ENCODE measurements around the gene KATNB1. TPM values are rescaled to one million over a fixed set of nuclear protein-coding genes. Genes with fewer than 3 reads are reported as not detected.
"Not testable (repeated sequence)": the region's sequence is repeated elsewhere in the genome, so short reads cannot be mapped to it uniquely, and the experiment has no call there.

KATNB1 gene
- total and polyA plus RNA-seq, 9 donors = 32.7 to 63.2 (median 43.1) TPM

- H3K27ac ChIP-seq (ENCODE audit: low read length) = no peak overlapping the region
- no peaks in the 10 kb centered on the region for H3K27me3 ChIP-seq (ENCODE audit: control insufficient read depth, insufficient read depth, low read length)
- no peaks in the 10 kb centered on the region for H3K9me3 ChIP-seq (replicated peaks; ENCODE audit: control insufficient read depth, low read depth, low read length)
- WGBS (ENCODE audit: insufficient coverage) = 94% methylated on average over 18 of the region's 22 CpGs
- H3K36me3 ChIP-seq (ENCODE audit: control insufficient read depth, insufficient read depth, low read length) = peaks cover 38% of the 10 kb centered on the region
- no peak overlapping the region for H3K4me3 ChIP-seq (ENCODE audit: low read length)
- no peak for DNase-seq
- H3K4me1 ChIP-seq (ENCODE audit: control insufficient read depth, insufficient read depth, low read length) = no peaks in the 10 kb centered on the region
Measured at GRCh38 chr16:57769541-57770145, 34.1 kb downstream of the KATNB1 start.

- 95% methylated on average over 9 of the region's 15 CpGs for WGBS (ENCODE audit: insufficient coverage)
- Histone ChIP-seq H3K36me3 (ENCODE audit: control insufficient read depth, insufficient read depth, low read length) (peaks cover 37% of the 10 kb centered on the region), H3K4me3 (ENCODE audit: low read length) (no peak overlapping the region), H3K9me3 (replicated peaks; ENCODE audit: control insufficient read depth, low read depth, low read length) (no peaks in the 10 kb centered on the region), H3K4me1 (ENCODE audit: control insufficient read depth, insufficient read depth, low read length) (peaks cover 4% of the 10 kb centered on the region), H3K27me3 (ENCODE audit: control insufficient read depth, insufficient read depth, low read length) (no peaks in the 10 kb centered on the region), H3K27ac (ENCODE audit: low read length) (no peak overlapping the region)
- DNase-seq = no peak
Measured at GRCh38 chr16:57770361-57770760, 34.8 kb downstream of the KATNB1 start.

- H3K4me3 ChIP-seq (ENCODE audit: low read length) = no peak overlapping the region
- H3K4me1 ChIP-seq (ENCODE audit: control insufficient read depth, insufficient read depth, low read length) = peaks cover 12% of the 10 kb centered on the region
- H3K9me3 ChIP-seq (replicated peaks; ENCODE audit: control insufficient read depth, low read depth, low read length) = no peaks in the 10 kb centered on the region
- WGBS (ENCODE audit: insufficient coverage) = 89% methylated on average over 25 of the region's 26 CpGs
- no peak for DNase-seq
- H3K36me3 ChIP-seq (ENCODE audit: control insufficient read depth, insufficient read depth, low read length) = peaks cover 30% of the 10 kb centered on the region
- H3K27me3 ChIP-seq (ENCODE audit: control insufficient read depth, insufficient read depth, low read length) = no peaks in the 10 kb centered on the region
- H3K27ac ChIP-seq (ENCODE audit: low read length) = no peak overlapping the region
Measured at GRCh38 chr16:57771141-57771785, 35.7 kb downstream of the KATNB1 start.

GRCh38 chr16:57773019-57773418 is 37.4 kb downstream of the KATNB1 start:
- 74% methylated on average over 9 of the region's 11 CpGs for WGBS (ENCODE audit: insufficient coverage)
- no peaks in the 10 kb centered on the region for H3K9me3 ChIP-seq (replicated peaks; ENCODE audit: control insufficient read depth, low read depth, low read length)
- no peaks in the 10 kb centered on the region for H3K27me3 ChIP-seq (ENCODE audit: control insufficient read depth, insufficient read depth, low read length)
- peaks cover 12% of the 10 kb centered on the region for H3K4me1 ChIP-seq (ENCODE audit: control insufficient read depth, insufficient read depth, low read length)
- no peak overlapping the region for H3K27ac ChIP-seq (ENCODE audit: low read length)
- peaks cover 24% of the 10 kb centered on the region for H3K36me3 ChIP-seq (ENCODE audit: control insufficient read depth, insufficient read depth, low read length)
- no peak overlapping the region for H3K4me3 ChIP-seq (ENCODE audit: low read length)
- DNase-seq = no peak

- 80% methylated on average over 2 of the region's 11 CpGs for WGBS (ENCODE audit: insufficient coverage)
- DNase-seq = no peak
- peaks cover 12% of the 10 kb centered on the region for H3K4me1 ChIP-seq (ENCODE audit: control insufficient read depth, insufficient read depth, low read length)
- no peak overlapping the region for H3K27ac ChIP-seq (ENCODE audit: low read length)
- H3K9me3 ChIP-seq (replicated peaks; ENCODE audit: control insufficient read depth, low read depth, low read length) = no peaks in the 10 kb centered on the region
- H3K4me3 ChIP-seq (ENCODE audit: low read length) = no peak overlapping the region
- no peaks in the 10 kb centered on the region for H3K27me3 ChIP-seq (ENCODE audit: control insufficient read depth, insufficient read depth, low read length)
- H3K36me3 ChIP-seq (ENCODE audit: control insufficient read depth, insufficient read depth, low read length) = peaks cover 22% of the 10 kb centered on the region
Measured at GRCh38 chr16:57773655-57774295, 38.2 kb downstream of the KATNB1 start.

- 84% methylated on average over 8 of the region's 12 CpGs for WGBS (ENCODE audit: insufficient coverage)
- H3K36me3 ChIP-seq (ENCODE audit: control insufficient read depth, insufficient read depth, low read length) = peaks cover 14% of the 10 kb centered on the region
- H3K9me3 ChIP-seq (replicated peaks; ENCODE audit: control insufficient read depth, low read depth, low read length) = no peaks in the 10 kb centered on the region
- no peak overlapping the region for H3K27ac ChIP-seq (ENCODE audit: low read length)
- DNase-seq = no peak
- H3K4me3 ChIP-seq (ENCODE audit: low read length) = no peak overlapping the region
- peaks cover 12% of the 10 kb centered on the region for H3K4me1 ChIP-seq (ENCODE audit: control insufficient read depth, insufficient read depth, low read length)
- no peaks in the 10 kb centered on the region for H3K27me3 ChIP-seq (ENCODE audit: control insufficient read depth, insufficient read depth, low read length)
Measured at GRCh38 chr16:57774705-57775285, 39.2 kb downstream of the KATNB1 start.

- peak; percentile 57 for DNase-seq
- Histone ChIP-seq H3K4me1 (ENCODE audit: control insufficient read depth, insufficient read depth, low read length) (peaks cover 12% of the 10 kb centered on the region), H3K4me3 (ENCODE audit: low read length) (no peak overlapping the region), H3K9me3 (replicated peaks; ENCODE audit: control insufficient read depth, low read depth, low read length) (no peaks in the 10 kb centered on the region), H3K27me3 (ENCODE audit: control insufficient read depth, insufficient read depth, low read length) (no peaks in the 10 kb centered on the region), H3K36me3 (ENCODE audit: control insufficient read depth, insufficient read depth, low read length) (peaks cover 4% of the 10 kb centered on the region), H3K27ac (ENCODE audit: low read length) (no peak overlapping the region)
- WGBS (ENCODE audit: insufficient coverage) = 45% methylated on average over 14 of the region's 23 CpGs
Measured at GRCh38 chr16:57775661-57776469, 40.3 kb downstream of the KATNB1 start.

- no peak for DNase-seq
- WGBS (ENCODE audit: insufficient coverage) = 86% methylated on average over 1 of the region's 5 CpGs
- Histone ChIP-seq H3K4me3 (ENCODE audit: low read length) (no peak overlapping the region), H3K9me3 (replicated peaks; ENCODE audit: control insufficient read depth, low read depth, low read length) (no peaks in the 10 kb centered on the region), H3K36me3 (ENCODE audit: control insufficient read depth, insufficient read depth, low read length) (no peaks in the 10 kb centered on the region), H3K4me1 (ENCODE audit: control insufficient read depth, insufficient read depth, low read length) (peaks cover 12% of the 10 kb centered on the region), H3K27ac (ENCODE audit: low read length) (no peak overlapping the region), H3K27me3 (ENCODE audit: control insufficient read depth, insufficient read depth, low read length) (no peaks in the 10 kb centered on the region)
Measured at GRCh38 chr16:57778658-57779057, 43.1 kb downstream of the KATNB1 start.

- peaks cover 12% of the 10 kb centered on the region for H3K4me1 ChIP-seq (ENCODE audit: control insufficient read depth, insufficient read depth, low read length)
- H3K9me3 ChIP-seq (replicated peaks; ENCODE audit: control insufficient read depth, low read depth, low read length); H3K36me3 ChIP-seq (ENCODE audit: control insufficient read depth, insufficient read depth, low read length); H3K4me3 ChIP-seq (ENCODE audit: low read length); H3K27me3 ChIP-seq (ENCODE audit: control insufficient read depth, insufficient read depth, low read length); DNase-seq; H3K27ac ChIP-seq (ENCODE audit: low read length): not testable (repeated sequence)
- 79% methylated on average over 2 of the region's 5 CpGs for WGBS (ENCODE audit: insufficient coverage)
Measured at GRCh38 chr16:57779836-57780235, 44.3 kb downstream of the KATNB1 start.

GRCh38 chr16:57781349-57781740 is 45.8 kb downstream of the KATNB1 start:
- no CpG with 5 or more reads among the region's 1 CpG for WGBS (ENCODE audit: insufficient coverage)
- no peak overlapping the region for H3K4me3 ChIP-seq (ENCODE audit: low read length)
- no peak for DNase-seq
- no peak overlapping the region for H3K27ac ChIP-seq (ENCODE audit: low read length)
- no peaks in the 10 kb centered on the region for H3K9me3 ChIP-seq (replicated peaks; ENCODE audit: control insufficient read depth, low read depth, low read length)
- H3K36me3 ChIP-seq (ENCODE audit: control insufficient read depth, insufficient read depth, low read length) = peaks cover 4% of the 10 kb centered on the region
- peaks cover under 1% of the 10 kb centered on the region for H3K4me1 ChIP-seq (ENCODE audit: control insufficient read depth, insufficient read depth, low read length)
- H3K27me3 ChIP-seq (ENCODE audit: control insufficient read depth, insufficient read depth, low read length) = no peaks in the 10 kb centered on the region

All from muscle of leg (tissue), 11 donors.